ENCODE measurements around the gene MEIS1.

The MEIS1 gene

DNA sequence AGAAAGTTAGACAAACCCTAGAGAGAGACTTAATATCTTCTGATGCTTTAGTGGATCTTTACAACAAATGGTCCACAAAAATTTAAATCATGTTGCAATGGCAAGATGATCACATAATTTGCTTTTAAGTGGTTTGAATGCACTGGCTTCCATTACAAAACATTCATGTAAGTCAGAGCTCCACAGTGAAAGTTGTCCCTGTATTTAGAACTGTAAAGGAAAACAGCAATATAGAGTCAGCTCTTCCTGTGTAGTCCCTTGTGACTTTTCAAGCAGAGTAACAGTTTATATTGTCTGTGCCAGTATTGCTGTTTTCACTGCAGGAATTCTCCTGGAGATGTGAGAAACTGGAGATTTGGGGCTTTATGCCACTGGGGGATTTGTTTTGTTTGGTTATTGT, 77.7 kb downstream of the MEIS1 start:
- no peak for DNase-seq

DNA sequence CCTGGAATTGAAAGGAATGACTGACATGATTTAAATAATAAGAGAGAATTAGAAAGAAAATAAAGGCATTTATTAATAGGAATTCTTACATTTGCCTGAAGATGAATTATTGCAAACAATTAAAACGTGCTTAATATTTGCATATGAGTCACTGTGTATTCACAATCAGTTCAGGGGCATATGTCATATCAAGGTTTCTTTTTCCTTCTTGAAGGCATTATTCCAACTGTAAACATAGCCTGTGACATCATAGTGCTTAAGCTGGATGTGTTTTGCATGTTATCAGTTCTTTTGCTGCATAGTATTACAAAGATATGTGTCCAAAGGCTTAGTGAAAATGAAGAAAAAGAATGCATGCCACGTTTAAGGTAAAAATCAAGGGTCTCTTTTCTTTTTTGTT, 80.8 kb downstream of the MEIS1 start:
- DNase-seq = no peak

DNA sequence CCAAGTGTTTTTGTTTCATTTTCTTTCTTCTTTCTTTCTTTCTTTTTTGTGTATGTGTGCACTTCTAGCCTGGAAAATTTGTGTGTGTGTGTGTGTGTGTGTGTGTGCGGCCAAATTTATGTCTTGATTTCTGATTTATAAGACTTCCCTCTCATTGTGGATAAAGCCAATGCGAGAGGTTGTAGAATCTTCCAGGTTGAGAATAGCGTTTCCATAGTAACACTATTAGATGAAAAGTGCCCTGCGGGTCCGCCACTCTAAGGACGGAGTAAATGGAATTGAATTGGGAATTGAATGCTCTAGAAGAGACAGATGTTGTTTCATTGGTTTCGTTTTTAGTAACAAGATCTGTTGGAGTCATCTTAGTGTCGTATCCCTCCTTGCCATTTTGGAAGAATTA, 81.6 kb downstream of the MEIS1 start:
- DNase-seq = no peak

DNA sequence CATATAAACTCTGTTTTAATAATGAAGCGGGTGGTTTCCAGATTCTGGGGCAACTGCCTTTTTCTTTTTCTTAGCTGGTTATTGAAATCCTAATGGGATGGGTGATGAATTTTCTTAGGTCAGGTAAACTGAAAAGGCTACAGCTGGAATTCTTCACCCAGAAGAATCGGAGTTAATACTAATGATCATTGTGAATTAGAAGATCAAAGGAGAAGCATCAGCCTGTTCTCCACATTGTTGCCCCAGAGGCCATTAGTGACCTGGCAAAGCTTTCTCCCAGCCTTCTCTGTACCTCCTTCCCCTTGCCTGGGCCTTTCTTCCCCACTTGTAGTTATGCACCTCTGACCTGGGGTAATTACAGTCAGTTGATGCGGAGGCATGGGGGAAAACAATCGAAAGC, 82.8 kb downstream of the MEIS1 start:
- DNase-seq = no peak

DNA sequence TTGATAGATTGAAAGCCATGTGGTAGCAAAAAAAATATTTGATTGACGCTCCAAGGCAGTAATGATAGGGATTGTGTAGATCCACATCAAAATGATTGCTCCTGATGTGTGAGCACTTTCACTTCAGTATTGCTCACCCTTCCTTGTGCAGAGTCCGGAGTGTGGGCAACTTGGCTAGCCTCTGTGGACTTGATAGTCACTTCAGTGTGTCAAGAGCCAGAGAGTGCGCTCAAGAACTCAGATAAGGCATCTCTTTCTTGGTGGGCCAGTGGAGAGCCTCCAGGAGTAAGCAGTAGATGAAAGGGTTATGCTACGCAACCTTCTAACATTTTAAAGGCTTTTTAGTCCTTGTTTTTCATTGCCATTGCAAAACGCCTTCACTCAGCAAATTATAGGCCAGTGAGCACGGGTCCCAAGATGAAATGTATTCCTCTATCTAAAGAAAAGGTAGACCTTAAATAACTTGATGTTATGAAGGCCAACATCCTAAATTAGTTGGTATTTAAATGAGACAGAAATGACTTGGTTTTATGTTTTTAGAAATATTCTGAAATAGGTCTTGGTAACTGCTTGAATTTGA, 84.4 kb downstream of the MEIS1 start:
- DNase-seq = no peak

DNA sequence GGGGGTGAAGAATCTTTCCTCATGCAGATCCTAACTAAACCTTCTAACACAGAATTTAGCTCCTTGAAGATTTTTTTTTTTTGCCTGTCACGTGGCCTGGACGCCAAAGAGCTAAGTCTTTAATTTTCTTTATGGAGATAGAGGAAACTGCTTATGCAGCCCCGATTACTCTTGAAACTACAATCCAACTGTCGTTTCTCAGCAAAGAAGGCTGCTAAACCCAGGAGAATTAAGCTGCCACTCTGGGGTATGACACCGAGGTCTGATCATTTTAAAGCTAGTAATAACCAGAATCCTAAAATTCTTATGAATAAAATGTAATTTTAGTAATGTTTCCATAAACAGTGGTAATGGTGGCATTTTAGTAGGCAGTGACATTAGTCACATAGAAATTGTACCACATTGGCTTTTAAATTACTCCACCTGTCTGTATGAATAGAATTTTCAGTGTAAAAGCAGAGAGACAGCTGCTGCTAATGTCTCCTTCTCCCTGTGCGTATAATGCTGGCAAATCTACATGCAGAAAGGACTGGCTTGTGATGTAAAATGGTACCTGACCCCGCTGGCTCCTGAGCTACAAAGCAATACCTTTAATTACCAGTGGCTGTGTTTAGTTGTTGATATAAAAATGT, 86.5 kb downstream of the MEIS1 start:
- DNase-seq = no peak

DNA sequence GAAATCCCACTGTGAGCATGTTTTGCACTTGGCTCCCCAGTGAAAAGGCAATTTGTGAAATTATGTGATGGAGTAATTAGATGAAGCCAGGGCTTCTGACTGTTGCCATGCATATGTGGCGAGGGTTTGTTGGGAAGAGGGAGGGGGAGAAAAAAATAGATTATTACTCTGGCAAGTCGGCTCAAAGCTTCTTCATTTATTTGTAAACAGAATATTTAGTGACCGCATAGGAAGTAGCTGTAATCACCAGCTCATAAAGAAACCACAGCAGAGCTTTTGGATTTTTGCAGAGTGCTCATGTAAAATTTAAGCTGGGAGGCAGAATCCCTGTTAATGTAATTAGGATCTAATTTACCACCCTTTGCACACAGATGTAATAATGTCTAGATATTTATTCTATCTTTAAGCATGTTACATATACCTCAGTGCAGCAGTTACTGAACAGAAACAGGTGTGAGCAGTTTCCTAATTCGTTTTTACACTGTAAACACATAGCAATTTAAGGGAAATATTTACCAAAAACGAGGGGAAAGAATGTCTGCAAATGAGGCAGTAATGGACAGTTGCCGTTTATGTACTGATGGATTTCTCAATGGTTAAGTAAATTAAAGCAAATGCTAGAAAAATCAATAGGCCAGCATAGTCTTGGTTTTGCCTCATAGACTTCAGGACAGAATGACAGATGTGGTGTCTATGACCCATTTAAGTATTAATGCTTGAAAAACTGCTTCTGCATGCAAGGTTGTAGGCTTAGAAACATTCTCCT, 87.9 kb downstream of the MEIS1 start:
- no peak for DNase-seq

DNA sequence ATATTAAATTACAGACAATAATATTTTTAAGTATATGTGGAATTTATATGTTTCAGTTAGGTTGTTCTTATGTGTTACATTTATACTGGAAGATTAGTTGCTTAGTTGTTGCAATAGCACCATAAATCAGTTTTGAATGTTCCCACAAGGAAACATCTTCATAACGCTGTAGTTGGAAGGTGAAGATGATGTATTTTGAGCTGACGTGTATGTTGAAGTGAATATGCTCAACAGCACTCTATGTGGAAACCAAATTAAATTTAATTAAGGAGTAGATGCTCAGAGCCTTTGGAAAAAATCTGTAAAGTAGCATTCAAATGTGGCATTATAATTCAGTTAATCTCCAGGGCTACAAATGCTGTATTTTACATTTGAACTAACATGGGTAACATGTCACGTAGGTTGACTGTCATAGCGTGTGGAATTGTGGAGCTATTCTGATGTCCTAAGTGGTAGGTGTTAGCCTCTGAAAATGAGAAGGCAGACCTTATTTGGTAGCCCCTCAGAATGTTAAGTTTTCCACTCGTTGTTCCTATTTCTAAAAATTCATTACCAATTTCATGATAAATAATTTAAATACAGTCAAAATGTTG, 88.5 kb downstream of the MEIS1 start:
- DNase-seq = no peak

DNA sequence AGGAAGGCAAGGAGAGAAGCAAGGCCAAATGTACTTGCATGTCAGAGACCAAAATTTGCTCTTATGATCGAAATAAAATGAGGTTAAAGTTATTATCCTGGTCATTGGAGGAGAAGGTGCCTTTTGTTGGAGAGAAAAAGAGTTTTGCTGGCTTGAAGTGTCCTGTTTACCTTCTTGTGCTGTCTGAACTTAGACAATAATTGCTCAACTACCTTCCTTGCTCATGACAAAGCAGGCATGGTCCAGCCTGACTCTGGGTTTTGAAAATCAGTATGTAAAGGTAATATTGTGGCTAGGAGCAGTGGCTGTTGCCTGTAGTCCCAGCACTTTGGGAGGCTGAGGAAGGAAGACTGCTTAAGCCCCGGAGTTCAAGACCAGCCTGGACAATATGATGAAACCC, 89.1 kb downstream of the MEIS1 start:
- no peak for DNase-seq

DNA sequence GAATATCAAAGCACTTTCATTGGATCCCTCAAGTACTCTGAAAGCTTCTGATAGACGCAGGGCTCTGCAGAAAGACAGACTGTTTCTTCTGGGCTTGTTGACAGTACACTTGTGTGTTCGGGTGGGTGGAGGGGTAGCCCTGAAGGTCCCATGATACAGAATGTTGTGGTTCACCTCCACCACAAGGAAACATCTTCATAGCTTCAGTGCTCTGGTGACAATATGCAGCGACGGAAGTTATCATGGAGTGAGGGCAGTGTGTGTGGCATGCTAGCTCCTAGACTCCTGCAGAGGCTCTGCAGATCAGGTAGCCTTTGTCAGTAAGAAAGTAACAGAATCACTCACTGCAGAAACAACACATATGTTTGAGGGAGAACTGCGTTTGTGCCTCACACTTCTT, 90.7 kb downstream of the MEIS1 start:
- DNase-seq = no peak

DNA sequence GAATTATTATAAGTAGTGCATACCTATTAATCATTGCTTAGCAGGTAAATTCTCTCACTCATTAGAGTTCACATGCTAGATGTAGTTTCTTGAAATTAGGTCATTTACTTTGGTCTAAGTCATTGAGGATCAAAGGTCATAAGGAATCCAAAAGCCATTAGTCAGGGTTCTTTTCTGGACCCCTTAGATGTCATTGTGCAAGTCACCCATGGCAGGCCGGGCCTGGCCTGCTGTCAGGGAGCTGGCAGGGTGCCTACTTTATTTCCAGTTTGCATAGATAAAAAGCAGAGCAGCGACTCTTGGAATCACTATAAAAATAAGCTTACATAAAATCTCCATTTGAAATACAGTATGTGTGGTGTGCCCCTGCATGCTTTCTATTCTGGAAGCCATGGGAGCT, 91.3 kb downstream of the MEIS1 start:
- no peak for DNase-seq

DNA sequence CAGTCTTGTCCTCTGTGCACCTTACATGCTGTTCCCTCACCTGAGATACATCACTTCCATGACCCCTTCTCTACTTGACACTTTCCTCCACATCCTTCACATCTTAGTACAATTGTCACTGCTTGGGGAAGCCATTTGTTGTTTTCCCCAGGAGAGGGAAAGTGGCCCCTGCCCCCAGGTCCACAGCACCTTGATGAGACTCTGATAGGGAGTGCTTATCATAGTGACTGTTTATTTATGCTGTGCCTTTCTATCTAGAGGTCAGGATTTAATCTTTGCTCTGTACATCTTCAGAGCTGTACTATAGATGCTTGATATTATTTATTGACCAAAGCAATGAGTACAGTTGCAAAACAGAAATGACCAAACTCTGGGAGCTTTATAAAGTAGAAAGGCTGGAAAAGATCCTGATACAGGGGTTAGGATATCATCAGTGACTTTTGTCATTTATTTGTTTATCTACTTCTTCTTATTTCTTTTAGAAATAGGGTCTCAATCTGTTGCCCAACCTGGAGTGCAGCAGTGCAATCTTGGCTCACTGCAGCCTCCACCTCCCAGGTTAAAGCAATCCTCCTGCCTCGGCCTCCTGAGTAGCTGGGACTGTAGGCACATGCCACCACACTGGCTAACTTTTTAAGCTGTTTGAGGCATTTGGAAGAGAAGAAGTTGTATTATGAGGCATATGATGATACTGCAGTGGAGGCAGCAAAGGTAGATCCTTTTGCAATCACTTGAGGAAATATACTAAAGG, 94.2 kb downstream of the MEIS1 start:
- DNase-seq = no peak

DNA sequence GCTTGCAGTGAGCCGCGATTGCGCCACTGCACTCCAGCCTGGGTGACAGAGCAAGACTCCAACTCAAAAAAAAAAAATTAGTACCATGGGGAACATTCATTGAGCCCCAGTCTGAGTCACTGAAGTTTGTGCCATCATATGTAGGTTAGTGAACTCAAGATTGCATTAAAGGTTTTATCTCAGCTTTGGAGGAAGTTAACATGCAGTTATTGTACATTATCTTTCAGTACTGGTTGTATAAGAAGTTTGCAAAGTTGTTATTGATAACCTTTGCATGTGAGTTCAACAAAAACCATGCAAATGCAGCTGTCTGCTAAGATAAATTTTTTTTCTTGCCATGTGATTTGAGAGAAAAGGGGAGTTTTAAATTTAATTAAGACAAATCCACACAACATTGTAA, 95.7 kb downstream of the MEIS1 start:
- no peak for DNase-seq

DNA sequence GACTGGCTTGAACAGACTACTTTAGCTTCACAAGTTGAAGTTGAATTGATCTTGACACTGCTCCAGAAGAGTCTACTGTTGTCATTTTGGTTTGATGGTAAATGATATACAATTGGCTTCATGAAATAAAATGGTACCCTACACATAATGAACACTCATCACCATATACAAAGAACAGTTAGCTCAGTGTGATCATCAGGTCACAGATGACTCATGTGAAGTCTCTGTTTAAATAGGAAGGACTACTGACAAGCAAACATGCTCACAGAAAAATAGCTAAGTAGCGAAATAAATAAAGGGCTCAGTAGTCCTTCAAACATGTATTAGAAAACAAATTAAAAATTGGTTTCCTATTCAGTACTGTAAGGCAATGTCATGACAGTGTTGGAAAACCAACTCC, 96.2 kb downstream of the MEIS1 start:
- no peak for DNase-seq

DNA sequence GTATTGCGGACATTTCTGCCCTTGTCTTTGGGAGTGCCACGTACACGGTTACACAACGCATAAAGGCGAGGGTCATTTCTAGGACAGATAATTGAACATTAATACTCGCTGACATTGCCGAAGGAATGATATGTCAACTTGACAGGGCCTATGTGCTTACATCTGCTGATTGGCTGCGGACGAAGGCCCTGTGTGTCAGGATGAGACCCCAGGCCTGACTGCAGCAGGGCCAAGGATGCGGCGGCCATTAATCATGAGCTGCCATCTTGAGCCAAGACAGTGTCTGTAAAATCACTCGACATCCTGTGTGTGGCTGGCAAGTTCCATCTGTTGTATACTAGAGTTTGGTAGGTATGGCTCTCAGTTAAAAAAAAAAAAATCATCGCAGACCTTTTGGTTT, 96.6 kb downstream of the MEIS1 start:
- no peak for DNase-seq

DNA sequence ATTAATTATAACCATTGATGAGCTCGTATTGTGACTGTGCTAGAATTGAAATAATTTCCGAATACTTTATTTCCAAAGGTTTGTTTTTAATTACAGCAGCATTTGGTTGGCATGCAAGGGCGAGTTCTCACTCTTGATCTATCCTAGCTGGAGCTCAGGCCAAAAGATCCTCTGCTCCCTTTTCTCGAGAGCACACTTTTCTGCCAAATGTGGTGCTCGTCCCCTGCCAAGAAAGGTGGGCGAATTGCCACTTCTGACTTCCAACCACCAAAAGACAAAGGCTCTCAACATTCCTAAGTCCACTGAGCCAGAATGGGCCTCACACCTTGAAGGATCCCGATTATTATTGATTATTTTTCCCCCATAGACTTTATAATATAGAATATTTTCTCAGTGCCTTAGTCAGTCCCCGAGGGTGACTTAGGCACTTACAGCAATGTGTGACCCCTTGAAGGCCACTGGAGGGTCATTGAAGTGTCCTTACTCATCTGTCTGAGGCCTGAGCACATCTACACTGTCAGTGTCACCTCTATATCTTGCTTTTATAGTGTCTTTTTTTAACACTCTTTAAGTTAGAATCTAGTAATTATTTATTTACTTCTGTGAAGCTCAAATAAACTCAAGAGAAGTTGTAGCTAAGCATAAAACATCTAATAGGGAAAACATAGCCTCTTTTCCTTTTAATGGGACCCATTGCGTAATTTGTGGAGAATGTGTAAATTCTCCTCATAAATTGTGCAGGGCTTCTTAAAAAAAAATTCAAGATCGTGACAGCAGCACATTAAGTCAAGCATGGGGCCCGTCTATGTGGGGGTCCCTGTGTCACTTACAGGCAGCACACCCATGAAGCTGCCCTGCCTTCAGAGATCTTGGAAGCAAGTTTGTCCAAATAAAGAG, 98.3 kb downstream of the MEIS1 start:
- peak in 1 of 2 experiments; percentile 74 for DNase-seq

DNA sequence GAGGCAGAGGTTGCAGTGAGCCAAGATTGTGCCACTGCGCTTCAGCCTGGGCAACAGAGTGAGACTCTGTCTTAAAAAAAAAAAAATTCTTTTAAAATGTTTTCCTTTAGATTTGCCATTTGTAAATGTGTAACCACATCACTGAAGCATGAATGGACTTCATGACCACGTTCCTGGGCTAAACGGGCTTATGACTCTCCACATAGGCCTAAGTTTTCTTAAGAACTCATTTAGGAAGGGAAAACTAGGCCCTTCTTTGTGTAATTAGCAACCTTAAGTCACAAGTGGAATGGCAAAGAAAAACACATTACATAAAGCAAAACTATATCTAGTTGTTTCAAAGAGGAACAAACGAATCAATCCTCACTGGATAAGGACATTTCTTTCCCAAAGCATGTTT, 99.5 kb downstream of the MEIS1 start:
- no peak for DNase-seq

DNA sequence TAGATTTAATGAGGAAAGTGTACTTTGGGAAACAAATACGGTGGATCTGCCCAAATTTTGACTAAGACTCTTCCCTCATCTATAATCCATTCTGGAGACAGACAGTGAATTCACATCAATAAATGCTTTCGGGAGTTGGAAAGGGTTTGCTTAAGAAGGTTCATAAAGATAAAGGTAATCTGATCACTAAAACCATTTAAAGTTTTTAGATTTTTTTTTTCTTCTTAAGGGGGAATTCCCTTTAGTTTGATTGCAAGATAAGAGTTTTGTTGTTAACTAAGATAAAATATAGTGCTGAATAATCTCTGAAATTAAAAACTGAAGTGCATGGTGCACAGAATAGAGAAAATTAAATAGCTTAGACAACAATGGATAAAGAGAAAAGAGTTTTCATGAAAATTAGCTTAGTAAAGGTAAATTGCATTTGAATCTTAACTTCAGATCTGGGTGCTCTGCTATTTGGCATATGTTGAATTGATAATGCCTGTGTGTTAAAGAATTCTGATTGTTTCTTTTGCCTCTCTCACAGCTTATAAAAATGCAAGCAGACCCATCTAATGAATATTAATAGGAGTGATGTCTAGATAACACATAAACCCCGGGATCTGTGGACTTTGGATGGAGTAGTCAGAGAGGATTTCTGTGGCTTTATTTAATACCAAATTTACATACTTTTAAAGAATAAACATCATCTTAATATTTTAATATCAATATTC, 100.8 kb downstream of the MEIS1 start:
- no peak for DNase-seq

DNA sequence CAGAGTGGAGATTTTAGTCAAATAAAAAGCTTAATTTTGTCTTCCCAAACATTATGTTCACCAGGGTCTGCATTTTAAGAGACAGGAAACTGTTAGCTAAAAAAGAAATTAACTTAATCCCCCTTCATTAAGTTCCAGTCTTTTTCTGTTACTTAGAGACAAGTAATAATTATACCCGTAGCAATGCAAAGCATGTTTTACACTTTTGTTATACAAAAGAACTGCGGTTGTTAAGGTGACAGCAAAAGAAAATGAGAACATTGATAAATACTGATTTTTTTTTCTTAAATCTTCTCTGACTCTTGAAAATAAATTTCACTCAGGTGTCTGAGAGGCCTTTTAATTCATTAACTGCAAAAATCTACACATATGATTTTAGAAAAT, 101.4 kb downstream of the MEIS1 start:
- DNase-seq = no peak

DNA sequence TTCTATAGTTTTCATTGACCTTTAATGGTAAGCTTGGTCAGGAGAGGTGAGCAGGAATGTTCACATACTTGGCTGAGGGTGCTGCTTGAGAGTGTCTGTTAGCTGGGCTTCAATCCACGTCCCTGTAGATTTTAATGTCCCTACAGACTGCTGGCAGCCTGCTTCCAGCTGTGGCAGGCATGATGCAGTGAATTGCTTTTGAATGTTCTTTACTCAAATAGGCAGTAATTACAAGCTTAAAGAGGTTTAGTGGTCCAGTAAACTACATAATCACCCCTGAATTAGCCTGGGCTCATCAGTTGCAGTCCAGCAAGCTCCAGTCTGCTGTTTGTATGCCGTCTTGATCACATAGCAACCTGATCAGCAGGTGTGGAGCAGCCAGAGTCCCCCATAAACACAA, 102.1 kb downstream of the MEIS1 start:
- DNase-seq = no peak

DNA sequence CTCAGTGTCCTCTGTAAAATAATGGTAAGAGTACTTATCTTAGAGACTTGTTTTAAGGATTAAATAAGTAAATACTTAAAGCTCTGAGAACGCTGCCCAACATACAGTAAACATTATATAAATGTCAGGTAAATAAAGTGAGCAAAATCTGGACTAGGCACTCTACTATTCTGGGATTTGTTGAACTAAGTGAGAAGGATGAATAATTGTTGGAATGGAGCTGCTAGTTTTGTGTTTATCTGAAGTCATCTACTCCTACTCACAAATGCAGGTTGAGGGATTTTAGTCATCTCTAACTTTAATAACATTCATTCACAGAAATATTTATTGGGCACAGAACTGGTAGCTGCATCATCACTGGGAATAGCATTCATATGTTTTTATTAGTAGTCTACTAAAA, 103.4 kb downstream of the MEIS1 start:
- DNase-seq = no peak

DNA sequence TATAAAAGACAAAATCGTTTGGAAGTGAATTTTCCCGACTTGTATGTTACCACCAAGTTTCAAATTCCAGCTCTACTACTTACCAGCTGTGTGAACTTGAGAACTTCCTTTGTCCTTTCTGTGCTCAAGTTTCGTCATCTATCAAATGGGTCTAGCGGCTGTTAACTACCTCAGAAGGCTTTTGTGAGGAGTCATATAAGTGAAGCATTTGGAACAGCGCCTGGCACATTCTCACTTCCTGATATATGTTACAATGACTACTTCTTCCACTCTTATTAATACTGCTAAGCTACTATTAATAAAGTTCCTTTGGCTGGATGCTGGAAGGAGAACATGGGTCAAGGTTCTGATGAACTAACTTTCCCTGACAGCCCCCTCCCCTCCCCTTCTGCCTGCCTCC, 104.5 kb downstream of the MEIS1 start:
- DNase-seq = no peak
